Measurements from ENCODE around the gene ZNF524. TPM values are rescaled to one million over a fixed set of nuclear protein-coding genes. Genes with fewer than 3 reads are reported as not detected.

The ZNF524 gene
- total and polyA plus RNA-seq, 9 of the 15 experiments (the other 6 are each of a cell fraction or from before 2014, with no cell fraction given), result 0.08 to 15.6 (median 2.9) TPM

DNA sequence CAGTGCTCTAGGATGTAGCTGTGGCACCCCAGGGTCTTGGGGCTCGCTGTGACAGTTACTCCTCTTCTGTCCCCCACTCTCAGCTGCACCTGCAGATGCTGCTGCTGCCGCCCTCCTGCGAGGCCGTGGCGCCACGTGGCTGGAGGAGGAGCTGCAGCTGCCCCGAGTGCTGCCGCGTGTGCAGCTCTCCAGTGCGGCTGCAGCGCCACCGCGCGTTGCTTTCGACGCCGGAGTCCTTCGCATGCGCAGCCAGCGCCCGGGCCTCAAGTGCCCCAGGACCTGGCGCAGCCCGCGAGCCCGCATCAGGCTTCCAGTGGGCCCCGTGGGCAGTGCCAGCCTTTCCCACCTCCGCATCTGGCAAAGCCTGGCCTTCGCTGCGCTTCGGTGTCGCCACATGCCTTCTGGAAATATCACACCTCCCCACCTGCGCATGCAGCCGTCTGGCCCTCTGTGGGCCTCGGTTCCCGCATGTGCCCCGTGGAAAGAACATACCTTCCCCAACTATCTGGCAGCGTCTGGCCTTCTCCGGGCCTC lies 40.0 kb downstream of the ZNF524 start (continued):
- TF ChIP-seq ELF4 (CRISPR knock-in tag; IDR thresholded peaks at IDR 0.05) (peak; percentile 48; the same call in 1 of the 2 replicates), FIP1L1 (IDR thresholded peaks at IDR 0.05; ENCODE audit: low read depth, low read length, poor library complexity, severe bottlenecking) (no peak), RBM22 (IDR thresholded peaks at IDR 0.05; ENCODE audit: low read depth, low read length, poor library complexity, severe bottlenecking) (peak; percentile 68), BCOR (IDR thresholded peaks at IDR 0.05) (no peak), CBFA2T3 (IDR thresholded peaks at IDR 0.05) (peak; percentile 28; the same call in 1 of the 2 replicates), EHMT2 (IDR thresholded peaks at IDR 0.05) (no peak), ZFP1 (CRISPR knock-in tag; IDR thresholded peaks at IDR 0.05) (0 out of 2 replicates have a peak, but pooled peaks have one; percentile 57), CCNT2 (IDR thresholded peaks at IDR 0.05; ENCODE audit: borderline replicate concordance, extremely low read depth, insufficient read length, low read depth, low read length) (peak; percentile 68), PPARD (CRISPR knock-in tag; IDR thresholded peaks at IDR 0.05) (peak; percentile 47; the same call in 1 of the 2 replicates), MYNN (IDR thresholded peaks at IDR 0.05) (0 out of 2 replicates have a peak, but pooled peaks have one; percentile 38), MYNN (CRISPR knock-in tag; IDR thresholded peaks at IDR 0.05) (no peak), CHD4 (IDR thresholded peaks at IDR 0.05; ENCODE audit: insufficient read depth, insufficient replicate concordance, low read depth, low read length, poor library complexity, severe bottlenecking) (no peak), RHOXF2B (CRISPR knock-in tag; conservative IDR thresholded peaks at IDR 0.05) (no peak), ZNF217 (CRISPR knock-in tag; IDR thresholded peaks at IDR 0.05) (peak; percentile 88; the same call in 1 of the 2 replicates), ZC3H11A (IDR thresholded peaks at IDR 0.05; ENCODE audit: low read depth, low read length) (no peak), CBX8 (IDR thresholded peaks at IDR 0.05; ENCODE audit: borderline replicate concordance, extremely low read depth, low read depth, low read length, poor library complexity, severe bottlenecking) (no peak), RBM14 (IDR thresholded peaks at IDR 0.05; ENCODE audit: borderline replicate concordance, insufficient read depth, low read depth, low read length) (no peak), TGIF2 (CRISPR knock-in tag; IDR thresholded peaks at IDR 0.05) (peak; percentile 91), CEBPG (CRISPR knock-in tag; IDR thresholded peaks at IDR 0.05) (no peak), CEBPG (tag; conservative IDR thresholded peaks at IDR 0.05 in 1 of 2, IDR thresholded peaks at IDR 0.05 in 1 of 2) (no peak), ASH1L (IDR thresholded peaks at IDR 0.05; ENCODE audit: borderline replicate concordance, low read depth, partially characterized antibody) (peak; percentile 63)
- TF ChIP-seq, protein P1, sequence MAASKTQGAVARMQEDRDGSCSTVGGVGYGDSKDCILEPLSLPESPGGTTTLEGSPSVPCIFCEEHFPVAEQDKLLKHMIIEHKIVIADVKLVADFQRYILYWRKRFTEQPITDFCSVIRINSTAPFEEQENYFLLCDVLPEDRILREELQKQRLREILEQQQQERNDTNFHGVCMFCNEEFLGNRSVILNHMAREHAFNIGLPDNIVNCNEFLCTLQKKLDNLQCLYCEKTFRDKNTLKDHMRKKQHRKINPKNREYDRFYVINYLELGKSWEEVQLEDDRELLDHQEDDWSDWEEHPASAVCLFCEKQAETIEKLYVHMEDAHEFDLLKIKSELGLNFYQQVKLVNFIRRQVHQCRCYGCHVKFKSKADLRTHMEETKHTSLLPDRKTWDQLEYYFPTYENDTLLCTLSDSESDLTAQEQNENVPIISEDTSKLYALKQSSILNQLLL (CRISPR knock-in tag; IDR thresholded peaks at IDR 0.05; ENCODE audit: borderline replicate concordance), result no peak
- TF ChIP-seq, protein P2, sequence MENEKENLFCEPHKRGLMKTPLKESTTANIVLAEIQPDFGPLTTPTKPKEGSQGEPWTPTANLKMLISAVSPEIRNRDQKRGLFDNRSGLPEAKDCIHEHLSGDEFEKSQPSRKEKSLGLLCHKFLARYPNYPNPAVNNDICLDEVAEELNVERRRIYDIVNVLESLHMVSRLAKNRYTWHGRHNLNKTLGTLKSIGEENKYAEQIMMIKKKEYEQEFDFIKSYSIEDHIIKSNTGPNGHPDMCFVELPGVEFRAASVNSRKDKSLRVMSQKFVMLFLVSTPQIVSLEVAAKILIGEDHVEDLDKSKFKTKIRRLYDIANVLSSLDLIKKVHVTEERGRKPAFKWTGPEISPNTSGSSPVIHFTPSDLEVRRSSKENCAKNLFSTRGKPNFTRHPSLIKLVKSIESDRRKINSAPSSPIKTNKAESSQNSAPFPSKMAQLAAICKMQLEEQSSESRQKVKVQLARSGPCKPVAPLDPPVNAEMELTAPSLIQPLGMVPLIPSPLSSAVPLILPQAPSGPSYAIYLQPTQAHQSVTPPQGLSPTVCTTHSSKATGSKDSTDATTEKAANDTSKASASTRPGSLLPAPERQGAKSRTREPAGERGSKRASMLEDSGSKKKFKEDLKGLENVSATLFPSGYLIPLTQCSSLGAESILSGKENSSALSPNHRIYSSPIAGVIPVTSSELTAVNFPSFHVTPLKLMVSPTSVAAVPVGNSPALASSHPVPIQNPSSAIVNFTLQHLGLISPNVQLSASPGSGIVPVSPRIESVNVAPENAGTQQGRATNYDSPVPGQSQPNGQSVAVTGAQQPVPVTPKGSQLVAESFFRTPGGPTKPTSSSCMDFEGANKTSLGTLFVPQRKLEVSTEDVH (IDR thresholded peaks at IDR 0.05; ENCODE audit: low read depth, partially characterized antibody), result no peak
- TF ChIP-seq, protein P3, sequence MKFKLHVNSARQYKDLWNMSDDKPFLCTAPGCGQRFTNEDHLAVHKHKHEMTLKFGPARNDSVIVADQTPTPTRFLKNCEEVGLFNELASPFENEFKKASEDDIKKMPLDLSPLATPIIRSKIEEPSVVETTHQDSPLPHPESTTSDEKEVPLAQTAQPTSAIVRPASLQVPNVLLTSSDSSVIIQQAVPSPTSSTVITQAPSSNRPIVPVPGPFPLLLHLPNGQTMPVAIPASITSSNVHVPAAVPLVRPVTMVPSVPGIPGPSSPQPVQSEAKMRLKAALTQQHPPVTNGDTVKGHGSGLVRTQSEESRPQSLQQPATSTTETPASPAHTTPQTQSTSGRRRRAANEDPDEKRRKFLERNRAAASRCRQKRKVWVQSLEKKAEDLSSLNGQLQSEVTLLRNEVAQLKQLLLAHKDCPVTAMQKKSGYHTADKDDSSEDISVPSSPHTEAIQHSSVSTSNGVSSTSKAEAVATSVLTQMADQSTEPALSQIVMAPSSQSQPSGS (CRISPR knock-in tag; IDR thresholded peaks at IDR 0.05), result peak; percentile 85
